GM18498 (cell line): ENCODE data around the gene EHF.

Source experiments
- ATAC-seq: cut with Tn5 transposase; IDR thresholded peaks from one replicate; pipeline ENCODE4 v1.9.1; 2021; ENCODE audit warnings: mild to moderate bottlenecking, moderate library complexity; ENCODE audit not compliant: unreplicated experiment

EHF gene

DNA sequence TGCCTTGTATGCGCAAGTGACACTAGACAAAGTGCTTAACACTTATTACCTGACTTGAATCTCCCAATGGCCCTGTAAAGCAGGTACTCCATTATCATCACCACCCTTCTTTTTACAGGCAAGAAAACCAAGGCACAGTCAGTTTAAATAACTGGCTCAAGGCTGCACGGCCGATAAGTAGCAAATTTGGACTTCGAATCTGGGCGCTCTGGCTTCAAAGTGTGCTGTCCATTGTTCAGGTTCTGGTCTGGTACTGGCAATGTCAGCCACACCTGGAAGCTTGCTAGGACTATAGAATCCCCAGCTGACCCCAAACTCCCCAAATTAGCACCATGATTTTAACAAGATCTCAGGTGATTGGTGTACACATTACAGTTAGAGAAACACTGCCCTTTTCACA is 19.3 kb upstream of the EHF start:
- no peak for ATAC-seq

DNA sequence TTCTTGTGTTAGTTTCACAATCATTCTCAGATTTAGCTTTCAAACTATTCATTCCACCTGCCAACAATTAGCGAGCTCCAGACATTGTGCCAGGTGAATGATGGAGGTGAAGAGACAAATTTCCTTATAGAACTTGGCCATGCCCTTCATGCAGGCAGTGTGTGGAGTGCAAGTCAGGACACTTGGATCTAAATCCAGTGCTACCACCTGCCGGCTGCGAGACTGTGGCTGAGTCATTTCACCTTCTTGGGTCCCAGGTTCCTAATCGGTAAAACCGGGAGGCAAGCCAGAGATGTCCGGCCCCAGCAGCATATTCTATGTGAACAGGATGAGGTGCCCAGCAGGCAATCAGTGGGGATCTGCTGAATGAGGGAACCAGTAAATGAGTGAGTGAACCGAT is 18.6 kb upstream of the EHF start:
- no peak for ATAC-seq

DNA sequence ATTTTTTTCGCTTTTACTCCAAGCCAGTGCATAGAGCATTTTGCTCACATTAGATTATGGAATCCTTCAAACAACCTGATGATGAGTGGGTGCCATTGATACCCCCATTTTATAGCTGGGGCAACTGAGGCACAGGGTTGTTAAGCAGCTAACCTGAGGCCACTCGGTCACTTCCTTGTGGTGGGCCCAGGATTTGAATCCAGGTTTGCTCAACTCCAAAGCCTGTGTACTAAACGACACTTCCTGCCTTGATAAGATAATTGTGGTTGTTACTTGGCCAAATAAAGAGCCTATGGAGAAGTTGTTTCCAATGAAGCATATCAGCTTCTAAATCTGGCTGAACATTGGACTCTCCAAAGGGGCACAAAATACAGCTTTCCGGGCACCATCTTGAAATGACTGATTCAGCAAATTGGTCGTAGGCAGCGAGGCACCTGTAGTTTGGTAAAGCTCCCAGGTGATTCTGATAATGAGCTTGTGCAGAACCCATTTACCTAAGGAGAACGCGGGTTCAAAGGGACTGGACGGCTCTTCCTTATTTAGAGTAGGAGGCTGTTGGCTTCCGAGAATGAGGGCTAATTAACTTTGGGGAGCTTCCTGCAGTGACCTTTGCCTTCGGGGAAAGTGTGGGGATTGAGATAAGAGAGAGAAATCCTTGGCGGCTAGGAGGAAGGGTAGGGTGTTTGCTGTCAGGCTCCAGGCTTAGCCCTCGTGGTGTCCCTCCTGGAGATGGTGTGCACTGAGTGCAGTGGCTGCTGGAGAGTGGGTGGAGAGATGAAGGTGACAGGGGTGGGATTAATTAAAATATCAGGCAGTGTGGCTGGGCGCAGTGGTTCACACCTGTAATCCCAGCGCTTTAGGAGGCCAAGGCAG is 17.5 kb upstream of the EHF start:
- no peak for ATAC-seq

DNA sequence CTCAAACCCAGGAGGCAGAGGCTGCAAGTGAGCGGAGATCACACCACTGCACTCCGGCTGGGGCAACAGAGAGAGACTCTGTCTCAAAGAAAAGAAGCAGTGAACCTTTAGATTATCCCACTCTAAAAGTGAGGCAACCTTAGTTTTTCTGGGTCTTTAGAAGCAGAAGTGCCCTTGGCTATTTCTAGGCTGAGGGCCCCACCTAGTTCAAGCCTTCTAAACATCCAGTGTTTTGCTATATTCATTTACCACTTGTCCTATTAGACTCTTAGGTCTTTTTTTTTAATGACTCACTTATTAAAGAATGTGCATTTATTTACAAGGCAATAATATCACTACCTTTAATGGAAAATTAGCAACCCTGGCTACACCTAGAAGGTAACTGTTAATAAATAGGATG is 16.7 kb upstream of the EHF start:
- ATAC-seq, result no peak

DNA sequence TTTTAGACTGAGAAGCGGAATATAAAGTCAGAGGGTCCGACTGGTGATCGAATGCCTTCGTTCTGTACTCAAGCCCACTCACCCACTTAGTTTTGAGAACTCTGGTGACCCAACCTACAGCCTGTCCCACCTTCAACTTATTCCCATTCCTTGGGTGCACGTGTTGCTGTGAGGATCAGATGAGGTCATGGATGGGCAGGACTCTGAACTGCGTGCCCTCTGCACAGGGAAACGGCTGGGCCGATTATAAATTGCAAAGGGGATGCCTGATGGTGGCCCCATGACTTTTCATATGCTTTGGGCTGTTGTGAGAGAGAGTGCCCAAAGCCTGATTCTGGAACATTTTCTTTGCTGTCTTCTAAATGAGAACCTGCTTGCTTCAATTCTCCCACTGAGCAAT is 16.0 kb upstream of the EHF start:
- no peak for ATAC-seq

DNA sequence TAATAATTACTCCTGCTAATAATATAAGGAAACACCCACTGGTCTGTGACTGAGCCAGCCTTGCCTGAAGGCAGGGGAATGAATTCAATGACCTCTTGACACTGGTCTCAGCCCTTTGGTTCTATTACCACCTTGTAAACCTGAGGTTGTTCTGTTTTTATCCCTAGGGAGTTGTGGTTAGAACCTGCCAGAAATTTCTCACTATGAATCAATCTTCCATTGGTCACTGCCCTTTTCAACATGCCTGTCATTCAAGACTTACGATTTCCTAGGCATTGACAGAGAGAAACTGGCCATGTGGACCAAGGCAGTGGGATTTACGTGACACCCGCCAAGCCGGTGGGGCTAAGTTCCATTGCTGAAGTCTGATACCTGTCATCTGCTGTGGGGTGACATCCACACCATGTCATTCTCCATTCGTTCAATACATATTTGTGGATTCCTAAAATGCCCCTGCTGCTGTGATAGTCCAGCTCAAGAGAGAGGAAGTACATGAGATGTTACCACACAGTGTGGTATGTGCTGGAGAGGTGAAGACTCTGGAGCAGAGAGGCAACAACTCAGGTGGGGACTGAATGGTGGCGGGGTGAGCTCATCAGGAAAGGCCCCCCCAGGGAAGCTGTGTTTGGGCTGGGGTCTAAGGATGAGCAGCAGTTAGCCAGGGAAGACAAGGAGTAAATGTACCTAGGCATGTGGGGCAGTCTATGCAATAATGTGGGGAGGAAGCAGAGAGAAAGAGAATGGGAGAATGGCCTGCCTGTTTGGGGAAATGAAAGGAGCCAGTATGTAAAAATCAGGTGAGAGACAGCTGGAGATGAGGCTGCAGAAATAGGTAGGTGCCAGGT is 15.2 kb upstream of the EHF start:
- ATAC-seq, result no peak

DNA sequence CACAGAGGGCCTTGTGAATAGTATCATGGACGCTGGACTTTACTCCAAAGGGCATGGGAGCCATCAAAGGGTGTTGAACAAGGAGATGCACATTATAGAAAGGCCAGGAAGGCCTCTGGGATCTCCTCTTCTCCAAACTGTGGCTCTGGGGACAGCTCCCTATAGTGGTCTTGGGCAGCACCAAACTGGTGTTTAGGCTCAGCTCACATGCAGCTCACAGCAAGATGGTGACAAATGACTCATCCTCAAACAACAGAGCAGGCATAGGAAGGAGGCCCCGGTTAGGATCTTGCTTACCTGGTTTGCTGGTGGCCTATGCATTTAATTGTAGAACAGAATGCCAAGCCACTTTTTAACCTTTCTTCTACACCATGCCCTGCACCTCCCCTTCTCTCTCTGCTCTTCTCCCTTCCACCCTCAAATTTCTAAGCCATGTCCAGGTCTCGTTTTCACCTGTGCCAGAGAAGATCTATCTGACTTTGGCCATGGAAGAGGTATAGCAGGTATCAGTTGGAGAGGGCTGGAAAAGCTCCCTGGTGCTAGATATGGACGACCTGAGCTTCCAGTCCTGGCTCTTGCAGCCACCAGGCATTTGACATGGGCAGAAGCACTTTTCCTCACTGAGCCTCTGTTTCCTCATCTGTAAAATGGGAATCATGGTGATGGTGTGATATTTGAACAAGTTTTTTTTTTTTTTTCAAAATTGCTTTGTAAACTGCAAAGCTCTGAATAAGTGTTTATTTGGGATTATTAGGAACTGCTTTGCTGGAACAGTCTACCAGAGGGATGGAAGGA is 14.4 kb upstream of the EHF start:
- no peak for ATAC-seq

DNA sequence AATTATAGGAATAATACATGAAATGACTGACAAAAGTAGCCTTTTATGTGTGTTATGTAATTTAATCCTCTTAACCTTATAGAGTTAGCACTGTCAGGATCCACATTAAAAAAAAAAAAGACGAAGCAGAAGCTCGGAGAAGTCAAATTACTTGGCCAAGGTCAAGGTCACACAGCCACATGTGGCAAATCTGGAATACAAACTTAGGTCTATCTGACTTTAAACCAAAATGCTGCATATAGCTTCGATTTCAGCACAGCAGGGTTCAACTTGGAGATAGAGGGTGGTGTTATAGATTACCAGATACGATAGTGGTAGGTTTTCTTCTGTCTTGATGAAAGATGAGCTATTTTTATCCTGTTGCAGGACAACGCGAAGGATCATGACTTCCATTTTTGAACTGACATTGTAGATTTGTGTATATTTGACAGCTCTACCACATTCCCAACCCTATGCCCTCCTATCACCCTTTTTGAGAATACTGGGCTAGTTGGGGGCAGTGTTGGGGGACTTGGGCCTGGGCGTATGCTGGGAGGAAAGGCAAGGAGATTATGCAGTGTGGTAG is 11.6 kb upstream of the EHF start:
- ATAC-seq, result no peak

DNA sequence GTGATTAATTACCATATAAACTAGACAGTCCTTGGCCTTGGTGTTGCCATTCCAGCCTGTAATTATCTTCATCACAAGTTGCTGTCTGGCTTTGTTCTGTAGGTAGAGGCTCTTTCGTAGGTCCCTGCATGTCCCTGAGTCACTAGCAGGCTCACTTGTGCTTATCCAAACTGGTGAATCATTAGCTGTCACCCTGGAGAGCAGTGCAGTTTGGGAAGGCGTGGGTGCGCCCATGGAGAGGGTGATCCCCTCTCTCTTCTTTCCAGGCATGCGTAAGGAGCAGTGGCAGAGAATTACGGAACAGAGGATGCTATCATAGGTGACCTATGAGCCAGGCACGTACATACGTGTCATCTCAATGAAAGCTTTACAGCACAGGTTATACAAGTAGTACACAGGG is 11.0 kb upstream of the EHF start:
- ATAC-seq, result no peak

DNA sequence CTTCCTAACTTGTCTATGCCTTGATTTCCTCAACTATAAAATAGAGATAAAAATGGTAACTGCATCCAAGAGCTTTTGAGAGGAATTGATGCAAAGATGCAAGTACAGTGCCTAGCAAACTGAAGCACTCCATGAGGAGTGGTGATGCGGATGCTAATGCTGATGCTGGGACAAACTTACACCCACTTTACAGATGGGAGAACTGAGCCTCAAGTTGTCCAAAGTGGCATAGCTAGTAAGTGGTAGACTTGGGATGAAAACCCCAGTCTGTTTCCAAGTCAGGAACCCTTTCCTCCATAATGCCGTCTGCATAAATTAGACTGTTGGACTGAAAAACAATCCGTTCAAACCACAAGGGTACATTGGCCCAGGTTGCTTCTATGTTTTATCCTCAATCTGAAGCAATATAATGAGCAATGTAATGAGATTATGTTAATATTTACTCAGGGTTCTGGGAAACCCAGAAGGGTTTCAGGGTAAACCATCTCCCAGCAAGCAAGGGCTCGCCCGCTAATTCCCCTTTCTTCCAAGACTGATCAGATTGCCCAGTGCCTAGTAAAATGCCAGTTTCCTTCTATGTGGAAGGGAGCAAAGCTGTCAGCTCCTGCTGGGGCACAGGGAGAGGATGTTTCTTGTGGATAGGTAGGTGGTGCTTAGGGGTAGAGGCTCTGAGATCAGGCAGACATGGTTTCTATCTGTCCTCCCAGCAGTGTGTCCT is 10.4 kb upstream of the EHF start:
- ATAC-seq, result no peak

DNA sequence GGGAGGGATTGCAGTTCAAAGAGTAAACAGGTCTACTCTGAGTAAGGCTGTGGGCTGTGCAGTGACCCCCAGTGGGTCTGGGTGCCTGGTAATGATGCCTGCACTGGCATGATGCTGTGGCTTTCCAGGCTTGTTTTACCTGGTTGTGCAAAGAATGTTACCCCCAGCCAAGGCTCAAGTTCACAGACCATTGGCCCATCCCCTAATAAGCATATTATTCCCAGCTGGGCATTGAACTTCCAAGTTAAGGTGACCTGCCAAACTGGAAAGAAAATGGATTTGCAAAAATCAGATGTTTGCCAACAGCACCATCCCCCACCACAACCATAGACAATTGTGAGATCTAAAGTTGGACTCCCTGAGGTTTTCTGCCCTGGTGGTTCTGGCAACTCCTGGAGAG is 7.9 kb upstream of the EHF start:
- ATAC-seq, result no peak

DNA sequence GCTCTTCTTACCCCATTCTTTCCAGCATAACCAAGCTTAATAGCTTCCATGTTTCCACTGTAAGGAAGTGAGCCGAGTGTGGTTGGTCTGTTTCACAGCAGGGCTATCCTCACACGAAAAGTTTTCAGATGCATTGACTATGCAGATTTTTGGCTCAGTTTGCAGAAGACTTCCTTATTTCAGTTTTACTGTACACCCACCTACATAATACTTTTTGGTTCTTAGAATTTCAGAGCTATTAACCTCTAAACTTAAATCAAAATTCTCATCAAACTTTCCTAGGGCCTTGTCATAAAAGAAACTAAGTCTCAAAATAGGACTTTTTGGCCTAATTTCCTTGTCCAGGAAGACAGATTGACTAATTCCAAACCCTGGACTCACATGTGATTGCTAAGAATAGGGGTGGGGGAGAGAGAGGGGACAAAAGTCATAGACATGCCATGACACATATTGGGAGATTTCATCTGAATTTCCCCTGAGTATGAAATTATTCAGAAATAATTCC is 7.3 kb upstream of the EHF start:
- peak; percentile 86 for ATAC-seq

DNA sequence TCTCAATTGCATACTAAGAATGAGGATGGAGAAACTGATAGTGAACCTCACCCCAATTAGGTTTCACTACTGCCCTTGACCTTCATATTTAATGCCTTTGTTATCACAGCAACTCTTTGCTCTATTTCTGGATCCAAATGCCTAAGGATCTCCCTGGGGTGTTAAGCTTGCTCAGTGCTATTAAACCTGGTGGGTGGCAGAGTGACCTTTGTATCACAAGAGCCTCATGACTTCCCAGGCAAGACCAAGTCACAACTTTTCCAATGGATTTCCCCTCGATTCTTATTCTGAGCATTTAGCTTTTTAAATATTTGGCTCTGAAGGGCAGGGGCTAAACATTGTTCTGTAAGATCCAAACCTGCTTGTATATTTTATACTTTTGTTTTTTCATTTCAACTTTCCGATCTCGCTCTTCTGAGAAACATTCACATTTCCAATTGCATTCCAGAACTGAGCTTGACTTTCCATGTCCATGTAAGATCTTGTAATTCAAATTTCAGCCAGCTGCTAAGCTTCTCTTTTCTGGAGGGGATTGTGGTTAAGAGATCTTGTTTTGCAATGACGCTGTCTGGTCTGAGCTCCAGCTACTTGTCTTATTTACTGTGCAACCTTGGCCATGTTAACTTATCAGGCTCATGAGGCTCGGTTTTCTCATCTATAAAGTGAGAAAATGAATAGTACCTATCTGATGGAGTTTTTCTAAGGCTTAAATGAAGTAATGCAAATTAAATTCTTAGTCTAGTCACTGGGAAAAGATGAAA is 6.4 kb upstream of the EHF start:
- ATAC-seq, result peak; percentile 41

DNA sequence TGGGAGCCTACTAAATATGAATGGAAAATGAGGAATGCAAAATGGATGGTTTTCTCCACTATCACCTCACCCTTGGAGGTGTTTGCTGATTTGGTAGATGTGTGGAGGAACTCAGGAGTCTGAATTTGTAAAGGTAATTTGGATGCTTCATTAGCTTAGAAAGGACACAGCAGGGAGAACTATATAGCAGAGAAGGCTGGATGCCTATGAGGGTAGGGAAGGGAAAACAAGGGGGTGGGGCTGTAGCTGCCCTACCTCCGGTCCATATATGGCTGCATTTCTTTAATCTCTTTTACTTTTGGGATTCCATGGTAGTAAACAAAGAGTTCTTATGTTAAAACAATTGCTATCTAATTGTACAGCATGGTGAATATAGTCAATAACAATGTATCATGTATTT is 4.8 kb upstream of the EHF start:
- ATAC-seq, result no peak

DNA sequence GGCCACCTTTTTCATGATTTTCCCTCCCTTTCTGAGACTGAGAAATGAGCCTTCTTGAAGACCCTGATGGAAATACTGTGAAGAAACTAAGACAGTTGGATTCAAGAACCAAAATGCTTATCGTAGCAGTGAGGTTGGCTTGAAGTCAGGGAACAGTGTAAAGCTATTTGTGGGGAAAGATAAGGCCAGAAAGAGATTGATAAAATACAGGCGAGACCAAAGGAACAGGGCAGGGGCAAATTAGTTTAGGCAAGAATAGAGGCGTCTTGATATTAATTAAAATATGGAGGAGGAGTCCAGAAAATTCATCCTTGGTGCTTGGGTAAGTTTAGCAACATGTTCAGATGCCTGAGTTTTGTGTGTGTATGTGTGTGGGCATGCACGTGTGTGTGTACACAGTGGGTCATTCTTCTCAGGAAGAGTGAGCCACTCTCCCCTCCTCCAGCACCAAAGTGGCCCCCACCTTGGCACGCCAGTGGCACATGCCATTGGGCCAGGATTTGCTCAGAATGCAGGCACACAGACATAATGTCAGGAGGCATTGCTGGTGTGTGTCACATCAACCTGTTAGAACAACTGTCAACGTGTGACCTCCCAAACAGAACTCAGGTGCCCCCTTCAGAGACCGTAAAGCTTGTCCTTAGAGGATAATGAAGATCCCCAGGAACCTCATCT is 3.9 kb upstream of the EHF start:
- ATAC-seq, result no peak

DNA sequence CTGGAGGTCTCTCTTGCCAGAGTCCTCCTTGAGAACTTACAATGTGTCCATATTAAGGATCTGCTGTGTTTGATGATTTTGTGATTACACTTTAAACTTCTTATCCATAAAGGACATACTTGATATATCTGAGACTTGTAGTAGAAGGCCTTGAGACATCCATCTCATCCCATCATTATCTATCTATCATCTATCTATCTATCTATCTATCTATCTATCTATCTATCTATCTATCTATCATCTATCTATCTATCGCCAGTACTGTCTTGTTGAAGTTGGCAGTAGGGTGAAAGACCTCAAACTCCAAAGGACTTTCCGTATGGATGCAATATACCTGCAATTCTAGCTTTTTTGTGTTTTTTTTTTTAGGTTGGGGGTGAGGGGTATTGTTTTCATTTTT is 2.5 kb upstream of the EHF start:
- ATAC-seq, result no peak

DNA sequence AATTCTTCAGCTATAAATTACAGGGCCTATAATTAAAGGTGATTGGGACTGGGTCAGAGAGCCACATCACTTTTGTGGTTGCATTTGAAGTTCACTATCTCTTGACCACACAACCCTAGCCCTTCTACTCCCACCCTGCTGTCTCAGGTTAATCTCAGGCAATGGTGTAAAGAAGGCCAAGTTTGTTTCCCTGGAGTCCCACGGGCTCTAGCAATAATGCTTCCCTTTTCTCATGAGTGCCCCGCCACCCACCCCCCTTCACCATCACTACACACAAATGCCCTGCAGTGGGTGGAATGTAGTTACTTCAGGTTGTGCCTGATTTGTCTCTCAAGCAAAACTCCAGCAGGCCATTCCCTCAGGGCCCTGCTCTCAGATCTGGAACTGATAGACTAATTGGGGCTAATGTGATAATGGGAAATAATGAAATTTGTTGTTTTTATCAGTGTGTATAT is 1.8 kb upstream of the EHF start:
- ATAC-seq, result no peak

DNA sequence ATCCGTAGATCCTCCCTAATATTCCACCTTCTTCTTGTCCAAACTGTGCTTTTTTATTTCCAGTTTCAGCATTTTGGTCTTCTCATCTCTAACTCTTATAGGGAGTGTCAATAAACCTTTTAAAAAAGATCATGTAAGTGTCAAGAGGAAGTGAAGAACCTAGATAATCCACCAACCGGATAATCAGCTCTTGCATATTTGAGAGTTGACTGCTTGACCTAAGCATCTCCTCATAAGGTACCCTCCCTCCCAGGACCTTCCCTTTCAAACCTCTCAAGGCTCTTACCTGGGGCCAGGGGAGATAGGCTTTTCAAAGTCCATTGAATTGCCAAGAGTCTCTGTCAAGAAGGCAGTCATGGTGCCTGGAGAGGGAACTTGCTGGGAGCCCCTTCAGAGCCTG is 691 bp upstream of the EHF start:
- no peak for ATAC-seq

DNA sequence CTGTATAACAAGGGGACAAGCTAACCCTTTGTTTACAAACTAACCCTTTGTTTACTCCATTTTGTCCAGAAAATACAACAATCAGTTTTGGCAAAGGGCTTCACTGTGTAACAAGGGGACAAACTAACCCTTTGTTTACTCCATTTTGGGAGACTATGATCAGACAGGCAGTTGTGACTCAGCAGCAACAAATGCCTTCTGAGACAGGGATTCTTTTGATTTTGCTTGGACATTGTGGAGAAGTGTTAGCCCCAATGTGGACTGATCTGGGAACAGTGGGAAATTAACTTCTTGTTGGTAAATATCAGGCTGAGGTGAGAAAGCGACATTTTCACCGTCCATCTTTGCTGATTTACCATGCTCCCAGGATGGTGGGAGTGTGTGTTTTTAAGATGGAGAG is 983 bp downstream of the EHF start:
- ATAC-seq, result no peak
